ENCODE data around the gene PLA2G5.
"Not testable (repeated sequence)": the region's sequence is repeated elsewhere in the genome, so short reads cannot be mapped to it uniquely, and the experiment has no call there.

The PLA2G5 gene, protein sequence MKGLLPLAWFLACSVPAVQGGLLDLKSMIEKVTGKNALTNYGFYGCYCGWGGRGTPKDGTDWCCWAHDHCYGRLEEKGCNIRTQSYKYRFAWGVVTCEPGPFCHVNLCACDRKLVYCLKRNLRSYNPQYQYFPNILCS

DNA sequence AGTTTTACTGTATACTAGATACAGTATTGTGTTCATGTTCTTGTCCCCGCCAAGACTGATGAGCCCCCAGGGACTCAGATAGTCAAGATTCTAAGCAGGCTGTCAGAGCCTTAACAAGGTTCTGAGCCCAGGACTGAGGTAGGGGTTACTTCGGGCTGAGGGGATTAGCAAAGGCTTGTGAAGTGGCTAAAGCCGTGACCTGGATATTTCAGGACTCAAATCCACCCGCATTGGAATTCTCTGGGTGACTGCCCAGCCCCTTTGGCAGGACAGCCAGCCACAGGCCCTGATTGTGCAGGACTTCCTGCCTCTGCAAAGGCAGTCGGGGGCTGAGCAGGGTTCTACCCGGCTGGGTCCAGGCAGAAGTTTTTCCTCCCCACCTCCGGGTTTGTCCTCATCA lies at the start of gene PLA2G5:
PLA2G5 (plus strand) TSS at position 321 of the 400 bp plus-strand sequence. CDS start 14,637 bp downstream, outside the sequence.
- no peak for DNase-seq (ENCODE audit: low read depth in 1 of 2, low spot score in 1 of 2)

DNA sequence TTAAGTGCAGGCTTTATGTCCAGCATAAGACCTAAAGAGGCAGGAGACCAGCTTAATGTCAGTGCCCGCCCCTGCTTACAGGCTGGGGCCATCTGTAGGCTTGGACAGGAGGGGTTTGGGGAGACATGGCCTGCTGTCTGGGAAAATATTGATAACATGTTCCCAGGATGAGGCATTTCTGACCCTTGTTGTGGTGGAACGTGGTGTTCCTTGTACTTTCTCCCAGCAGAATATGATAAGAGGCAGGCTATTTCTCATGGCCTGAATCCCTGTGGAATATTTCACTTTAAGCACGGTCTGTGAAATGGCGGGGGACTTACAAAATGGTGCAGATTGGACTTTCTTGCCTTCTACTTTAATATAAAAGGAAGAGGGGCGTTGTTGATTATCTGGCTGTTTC lies 41.9 kb upstream of the PLA2G5 start:
- DNase-seq (ENCODE audit: low read depth in 1 of 2, low spot score in 1 of 2) = no peak

DNA sequence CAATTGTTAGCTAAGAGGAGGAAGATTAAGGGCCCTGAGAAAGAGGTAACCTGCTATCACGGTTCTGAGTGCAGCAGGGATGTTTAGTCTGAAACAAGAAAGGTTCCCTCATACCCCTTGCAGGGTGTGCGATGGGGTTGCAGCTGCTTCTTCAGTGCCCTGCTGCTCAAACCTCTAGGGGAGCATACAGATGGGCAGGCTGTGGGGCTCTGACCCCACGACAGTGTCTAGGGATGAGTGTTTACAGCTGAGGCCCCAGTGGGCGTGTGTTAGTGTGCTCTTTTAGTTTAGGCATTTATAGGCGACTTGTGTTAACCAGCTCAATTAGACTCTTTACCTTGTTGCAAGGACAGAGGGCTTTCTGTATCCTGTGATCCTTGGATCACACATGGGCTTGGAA lies 41.3 kb upstream of the PLA2G5 start:
- DNase-seq (ENCODE audit: low read depth in 1 of 2, low spot score in 1 of 2) = no peak

DNA sequence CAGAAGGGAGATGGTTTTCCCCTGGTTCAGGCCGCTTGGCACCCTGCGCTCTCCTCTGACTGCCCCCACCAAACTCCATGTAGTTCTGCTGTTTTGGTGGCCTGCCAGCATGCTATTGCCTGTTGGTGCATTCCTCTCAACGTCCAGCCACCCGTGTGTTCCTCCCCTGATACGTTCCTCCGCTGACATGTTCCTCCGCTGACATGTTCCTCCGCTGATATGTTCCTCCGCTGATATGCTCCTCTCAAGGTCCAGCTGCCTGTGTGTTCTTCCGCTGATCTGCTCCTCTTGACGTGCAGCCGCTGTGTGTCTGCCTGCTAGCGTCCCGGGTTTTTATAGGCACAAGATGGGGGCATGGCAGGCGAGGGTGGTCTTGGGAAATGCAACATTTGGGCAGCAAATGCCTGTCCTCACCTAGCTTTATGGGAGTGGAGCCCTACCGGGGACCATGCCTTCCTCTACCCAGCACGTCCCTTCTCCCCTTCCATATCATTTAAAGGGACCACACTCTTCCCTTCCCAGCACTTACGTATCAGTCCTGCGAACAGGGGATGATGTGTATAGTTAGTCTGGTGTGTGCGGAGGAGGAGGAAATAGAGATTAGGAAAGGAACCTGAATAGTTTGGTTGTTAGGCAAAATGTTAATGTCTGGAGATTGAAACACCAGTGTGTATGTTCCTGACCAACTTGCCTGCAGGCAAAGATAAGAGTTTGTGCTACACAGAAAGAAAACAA lies 40.6 kb upstream of the PLA2G5 start:
- DNase-seq (ENCODE audit: low read depth in 1 of 2, low spot score in 1 of 2) = no peak

DNA sequence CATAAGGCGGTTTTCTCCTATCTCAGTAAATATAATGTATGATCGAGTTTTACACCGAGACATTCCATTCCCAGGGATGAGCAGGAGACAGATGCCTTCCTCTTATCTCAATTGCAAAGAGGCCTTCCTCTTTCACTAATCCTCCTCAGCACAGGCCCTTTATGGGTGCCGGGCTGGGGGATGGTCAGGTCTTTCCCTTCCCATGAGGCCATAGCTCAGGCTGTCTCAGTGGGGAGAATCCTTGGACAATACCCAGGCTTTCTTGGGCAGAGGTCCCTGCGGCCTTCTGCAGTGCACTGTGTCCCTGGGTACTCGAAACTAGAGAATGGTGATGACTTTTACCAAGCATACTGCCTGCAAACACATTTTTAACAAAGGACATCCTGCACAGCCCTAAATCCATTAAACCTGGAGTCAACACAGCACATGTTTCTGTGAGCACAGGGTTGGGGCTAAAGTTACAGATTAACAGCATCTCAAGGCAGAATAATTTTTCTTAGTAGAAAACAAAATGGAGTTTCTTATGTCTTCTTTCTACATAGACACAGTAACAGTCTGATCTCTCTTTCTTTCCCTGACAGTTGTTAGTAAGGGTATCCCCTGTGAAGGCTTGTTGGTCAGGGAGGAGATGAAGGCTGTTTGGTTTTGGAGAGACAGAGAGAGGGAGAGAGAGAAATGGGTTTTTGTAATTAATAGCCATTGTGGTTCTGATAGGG lies 39.4 kb upstream of the PLA2G5 start:
- DNase-seq (ENCODE audit: low read depth in 1 of 2, low spot score in 1 of 2) = not testable (repeated sequence)

DNA sequence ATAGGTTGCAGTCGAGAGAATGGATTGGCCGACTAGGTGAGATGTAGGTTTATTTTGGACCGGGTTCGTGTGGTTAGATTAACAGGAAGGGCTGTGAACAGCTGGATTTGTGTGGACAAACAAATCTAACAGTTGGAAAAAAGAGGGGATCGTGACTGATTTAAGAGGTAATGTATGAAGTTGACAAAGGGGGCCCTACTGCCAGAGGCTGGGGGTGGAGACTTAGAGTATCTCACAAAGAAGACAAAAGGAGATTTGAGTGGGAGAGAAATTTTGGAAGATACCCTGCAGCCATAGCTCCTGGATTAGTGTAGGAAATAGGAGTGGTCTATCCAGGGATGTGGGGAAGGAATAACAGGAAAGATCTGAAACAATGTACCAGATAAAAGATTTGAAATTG lies 38.8 kb upstream of the PLA2G5 start:
- no peak for DNase-seq (ENCODE audit: low read depth in 1 of 2, low spot score in 1 of 2)

DNA sequence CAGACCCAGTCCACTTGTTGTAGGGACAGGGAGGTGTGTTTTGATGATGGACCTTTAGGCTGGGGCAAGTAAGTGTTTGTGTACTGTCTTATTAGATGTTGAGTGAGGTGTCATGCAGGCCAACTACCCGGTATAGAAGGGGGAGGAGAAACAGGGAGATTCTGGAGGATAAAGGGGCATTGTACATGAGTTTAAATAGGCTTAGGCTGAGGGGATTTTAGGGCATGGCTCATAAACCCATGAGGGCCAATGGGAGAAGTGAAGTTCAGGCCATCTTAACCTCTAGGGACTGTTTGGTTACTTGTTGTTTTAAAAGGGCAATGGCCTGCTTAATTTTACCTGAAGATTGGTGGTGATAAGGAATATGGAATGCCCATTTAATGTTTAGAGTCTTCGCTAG lies 38.2 kb upstream of the PLA2G5 start:
- no peak for DNase-seq (ENCODE audit: low read depth in 1 of 2, low spot score in 1 of 2)

DNA sequence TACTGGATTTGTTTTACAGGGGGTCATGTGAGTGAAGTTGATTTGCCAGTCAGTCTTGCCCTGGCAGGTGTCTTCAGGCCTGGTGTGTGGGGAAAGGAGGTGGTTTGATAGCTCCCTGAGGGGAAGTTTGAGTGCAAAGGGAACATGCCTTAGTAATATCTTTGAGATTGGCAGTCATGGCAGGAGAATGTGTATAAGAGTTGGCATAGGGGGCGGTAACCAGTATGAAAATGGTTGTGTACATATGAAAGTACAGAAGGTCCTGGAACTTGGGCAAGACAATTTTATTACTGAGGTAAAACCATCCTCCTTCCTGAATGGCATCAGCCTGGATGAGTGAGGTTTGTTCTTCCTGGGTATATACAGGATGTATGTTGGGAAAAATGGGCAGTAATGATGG lies 37.6 kb upstream of the PLA2G5 start:
- no peak for DNase-seq (ENCODE audit: low read depth in 1 of 2, low spot score in 1 of 2)

DNA sequence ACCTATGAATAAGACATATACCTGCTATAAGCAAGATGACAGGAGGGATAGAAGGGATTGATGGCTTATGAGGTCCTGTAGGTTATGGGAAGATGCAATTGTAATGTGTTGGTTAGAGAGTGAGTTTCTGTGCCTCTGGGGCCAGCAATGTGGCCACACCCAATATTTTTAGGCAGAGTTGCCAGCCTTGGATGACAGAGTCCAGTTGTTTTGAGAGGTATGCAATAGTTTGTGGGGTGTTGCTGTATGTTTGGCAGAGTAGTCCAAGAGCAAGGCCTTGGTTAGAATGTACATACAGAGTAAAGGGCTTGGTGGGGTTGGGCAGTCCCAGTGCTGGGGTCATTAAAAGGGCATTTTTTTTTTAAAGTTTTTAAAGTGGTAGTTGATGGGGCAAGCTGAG lies 36.6 kb upstream of the PLA2G5 start:
- no peak for DNase-seq (ENCODE audit: low read depth in 1 of 2, low spot score in 1 of 2)

DNA sequence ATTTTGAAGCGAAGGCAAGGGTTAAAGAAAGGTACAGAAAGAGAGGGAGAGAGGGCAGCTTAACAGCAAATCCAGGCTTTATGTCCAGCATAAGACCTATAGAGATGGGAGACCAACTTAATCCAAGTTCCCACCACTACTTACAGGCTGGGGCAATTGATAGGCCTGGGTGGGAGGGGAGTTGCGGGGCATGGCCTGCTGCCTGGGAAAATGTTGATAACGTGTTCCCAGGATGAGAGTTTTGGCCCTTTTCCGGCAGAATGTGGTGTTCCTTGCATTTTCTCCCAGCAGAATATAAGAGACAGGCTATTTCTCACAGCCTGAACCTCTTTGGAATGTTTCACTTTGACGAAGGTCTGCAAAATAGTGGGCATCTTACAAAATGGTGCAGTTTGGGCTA lies 34.9 kb upstream of the PLA2G5 start:
- DNase-seq (ENCODE audit: low read depth in 1 of 2, low spot score in 1 of 2) = no peak

DNA sequence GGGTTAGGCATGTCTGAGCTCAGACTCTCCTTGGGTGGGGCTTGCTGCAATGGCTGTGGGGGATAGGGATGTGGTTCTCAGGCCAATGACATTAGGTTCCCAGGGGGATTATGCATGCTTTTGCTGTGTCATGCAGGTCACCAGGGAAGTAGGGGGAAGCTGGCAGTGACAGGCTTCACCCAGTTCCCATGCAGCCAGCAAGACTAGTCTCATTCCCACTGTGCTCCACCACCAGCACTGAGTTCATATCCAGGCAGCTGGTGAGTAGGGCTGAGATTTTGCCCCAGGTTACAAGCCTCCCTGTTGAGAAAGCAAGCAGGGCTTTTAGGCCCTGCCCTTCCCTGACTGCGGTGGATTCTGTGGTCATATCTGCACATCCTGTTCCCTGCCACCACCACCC lies 32.1 kb upstream of the PLA2G5 start:
- DNase-seq (ENCODE audit: low read depth in 1 of 2, low spot score in 1 of 2) = no peak

DNA sequence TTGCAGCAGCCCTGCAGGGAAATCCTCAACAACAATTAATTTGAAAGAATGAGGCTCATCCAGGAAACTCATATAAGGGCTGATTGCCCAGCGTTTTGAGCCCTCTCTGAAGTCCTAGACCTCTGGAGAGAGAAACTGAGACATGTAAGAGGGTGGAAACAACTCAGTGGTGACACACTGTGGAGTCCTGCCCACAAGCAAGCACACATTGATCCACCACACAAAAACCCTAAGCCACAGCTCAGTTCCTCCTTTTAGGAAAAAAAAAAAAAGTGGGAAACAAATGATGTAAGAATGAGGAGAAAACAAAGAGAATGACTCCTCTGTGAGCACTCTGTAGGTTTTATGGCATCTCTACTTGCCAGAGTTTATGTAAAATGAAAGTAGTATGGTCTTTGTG lies 22.9 kb upstream of the PLA2G5 start:
- DNase-seq (ENCODE audit: low read depth in 1 of 2, low spot score in 1 of 2) = no peak

DNA sequence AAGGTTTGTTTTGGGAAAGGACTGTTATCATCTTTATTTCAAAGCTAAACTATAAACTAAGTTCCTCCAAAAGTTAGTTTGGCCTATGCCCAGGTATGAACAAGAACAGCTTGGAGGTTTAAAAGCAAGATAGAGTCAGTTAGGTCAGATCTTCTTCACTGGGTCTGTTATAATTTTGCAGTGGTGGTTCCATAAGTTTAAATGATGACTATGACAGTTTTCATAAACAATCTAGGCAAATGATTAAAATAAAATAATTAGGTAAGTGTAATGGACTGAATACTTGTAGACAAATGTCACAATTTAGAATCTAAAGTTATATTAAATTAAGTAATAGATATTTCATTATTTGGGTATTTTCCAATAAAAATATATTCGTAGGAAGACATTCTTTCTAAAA lies 21.4 kb upstream of the PLA2G5 start:
- DNase-seq (ENCODE audit: low read depth in 1 of 2, low spot score in 1 of 2) = no peak

DNA sequence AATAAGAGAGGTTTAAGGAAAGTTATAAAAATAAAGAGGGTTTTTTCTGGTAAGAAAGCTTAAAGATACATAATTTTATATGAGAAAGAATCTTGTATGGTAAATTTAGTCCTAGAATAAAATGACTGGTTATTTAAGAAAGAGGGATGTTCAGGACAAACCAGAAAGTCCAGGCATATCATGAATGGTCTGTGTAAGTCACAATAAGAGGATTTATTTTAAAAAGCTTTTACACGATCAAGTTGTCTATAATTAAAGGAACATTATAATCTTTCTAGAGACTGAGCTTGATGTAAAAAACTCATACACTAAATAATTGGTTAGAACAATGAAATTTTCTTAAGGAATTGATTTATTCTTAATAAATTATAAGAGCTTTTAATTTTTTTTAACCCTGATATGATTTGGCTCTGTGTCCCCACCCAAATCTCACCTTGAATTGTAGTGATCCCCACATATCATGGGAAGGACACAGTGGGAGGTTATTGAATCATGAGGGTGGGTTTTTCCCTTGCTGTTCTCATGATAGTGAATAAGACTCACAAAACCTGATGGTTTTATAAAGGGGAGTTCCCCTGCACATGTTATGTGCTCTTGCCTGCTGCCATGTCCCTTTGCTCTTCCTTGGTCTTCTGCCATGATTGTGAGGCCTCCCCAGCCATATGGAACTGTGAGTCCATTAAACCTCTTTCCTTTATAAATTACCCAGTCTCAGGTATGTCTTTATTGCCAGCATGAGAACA lies 20.8 kb upstream of the PLA2G5 start:
- DNase-seq (ENCODE audit: low read depth in 1 of 2, low spot score in 1 of 2) = not testable (repeated sequence)

DNA sequence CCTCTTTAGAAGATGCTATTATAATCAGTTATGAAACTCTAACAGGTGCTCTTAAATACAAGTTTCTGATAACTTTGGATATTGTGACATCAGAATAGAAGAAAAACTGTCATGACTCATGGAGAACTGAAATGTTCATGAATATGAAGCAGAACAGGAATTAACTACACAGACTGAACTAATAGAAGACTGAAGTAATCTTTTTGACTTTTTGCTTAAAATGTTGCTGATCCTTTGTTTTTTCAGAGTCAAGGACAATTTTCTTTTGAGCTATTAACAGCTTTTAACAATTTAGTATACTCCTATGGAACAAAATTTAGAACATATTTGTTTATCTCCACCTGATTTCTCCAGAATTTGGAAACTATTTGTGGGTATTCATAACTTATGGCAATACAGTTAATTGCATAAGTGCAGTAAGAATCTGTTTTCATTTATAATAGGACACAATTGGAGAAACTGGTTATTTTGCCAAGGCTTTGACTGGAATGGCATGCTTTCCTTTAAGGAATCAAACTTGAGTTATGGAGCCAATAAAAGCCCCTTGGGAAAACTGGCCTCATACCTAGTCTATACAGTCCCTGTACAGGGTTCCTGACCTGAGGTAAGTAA lies 18.7 kb upstream of the PLA2G5 start:
- DNase-seq (ENCODE audit: low read depth in 1 of 2, low spot score in 1 of 2) = no peak

DNA sequence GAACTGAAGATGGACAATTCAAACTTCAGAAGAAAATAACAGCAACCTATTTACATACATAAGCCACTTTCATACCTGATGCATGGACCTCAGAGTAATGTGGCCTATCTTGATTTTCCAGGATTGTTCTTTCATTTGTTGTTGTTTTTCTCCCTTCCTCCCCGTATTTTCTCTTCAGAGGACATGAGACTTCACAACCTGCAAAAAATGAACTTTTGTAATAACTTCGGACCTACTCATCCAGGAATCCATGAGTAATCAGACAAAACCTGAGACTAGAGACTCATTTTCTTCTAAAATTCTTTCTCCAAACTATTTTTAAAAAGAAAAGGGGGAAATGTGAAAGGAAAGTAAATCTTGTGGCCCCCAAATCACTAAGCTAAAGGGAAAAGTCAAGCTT lies 17.6 kb upstream of the PLA2G5 start:
- no peak for DNase-seq (ENCODE audit: low read depth in 1 of 2, low spot score in 1 of 2)

DNA sequence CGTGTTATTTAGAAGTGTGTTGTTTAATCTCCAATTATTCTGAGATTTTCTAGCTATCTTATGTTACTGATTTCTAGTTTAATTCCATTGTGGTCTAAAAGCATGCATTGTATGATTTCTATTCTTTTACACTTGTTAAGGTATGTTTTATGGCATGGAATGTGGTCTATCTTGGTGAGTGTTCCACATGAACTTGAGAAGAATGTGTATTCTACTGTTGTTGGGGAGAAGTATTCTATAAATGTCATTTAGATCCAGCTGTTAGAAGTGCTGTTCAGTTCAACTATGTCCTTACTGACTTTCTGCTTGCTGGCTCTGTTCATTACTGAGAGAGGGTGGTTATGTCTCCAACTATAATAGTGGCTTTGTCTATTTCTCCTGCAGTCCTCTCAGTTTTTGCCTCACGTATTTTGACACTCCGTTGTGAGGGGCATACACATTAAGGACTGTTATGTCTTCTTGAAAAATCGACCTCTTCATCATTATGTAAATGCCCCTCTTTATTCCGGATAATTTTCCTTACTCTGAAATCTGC lies 12.0 kb upstream of the PLA2G5 start:
- DNase-seq (ENCODE audit: low read depth in 1 of 2, low spot score in 1 of 2) = no peak

DNA sequence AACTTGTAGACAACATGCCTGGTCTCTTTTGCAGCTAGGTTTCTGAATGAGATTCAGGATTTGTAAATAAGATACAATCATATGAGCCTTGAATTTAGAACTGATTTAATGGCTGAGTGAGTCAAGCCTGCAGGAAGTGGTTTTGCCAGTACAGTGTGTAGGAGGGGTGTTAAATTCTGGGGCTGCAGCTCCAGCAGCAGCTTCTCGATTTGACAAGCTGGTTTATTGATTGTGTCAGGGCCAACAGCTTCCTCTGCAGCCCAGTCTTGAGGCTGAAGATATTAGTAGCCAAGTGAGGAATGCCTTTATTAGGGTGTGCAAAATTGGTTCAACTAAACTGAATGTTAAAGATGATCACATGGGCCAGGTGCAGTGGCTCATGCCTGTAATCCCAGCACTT lies 11.5 kb upstream of the PLA2G5 start:
- peak in 1 of 2 donors; percentile 10 for DNase-seq (ENCODE audit: low read depth in 1 of 2, low spot score in 1 of 2)

DNA sequence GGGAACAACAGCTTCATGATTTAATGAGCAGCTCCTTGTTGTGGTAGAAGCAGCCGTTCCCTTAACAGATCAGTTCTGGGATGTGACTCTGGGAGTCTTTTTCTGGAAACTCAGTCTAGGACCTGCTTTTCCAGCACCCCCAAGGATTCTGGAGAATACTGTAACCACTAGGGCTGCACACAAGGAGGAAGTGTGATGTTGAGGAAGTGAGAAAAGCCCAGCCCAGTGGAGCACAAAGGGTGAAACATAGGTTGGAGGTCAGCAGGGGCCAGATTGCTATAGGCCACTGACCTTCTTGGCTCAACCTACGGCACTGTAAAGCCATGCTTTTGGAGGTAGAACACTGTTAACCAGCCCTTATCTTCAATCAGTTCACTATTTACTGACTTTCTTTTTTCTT lies 10.1 kb upstream of the PLA2G5 start:
- DNase-seq (ENCODE audit: low read depth in 1 of 2, low spot score in 1 of 2) = no peak

DNA sequence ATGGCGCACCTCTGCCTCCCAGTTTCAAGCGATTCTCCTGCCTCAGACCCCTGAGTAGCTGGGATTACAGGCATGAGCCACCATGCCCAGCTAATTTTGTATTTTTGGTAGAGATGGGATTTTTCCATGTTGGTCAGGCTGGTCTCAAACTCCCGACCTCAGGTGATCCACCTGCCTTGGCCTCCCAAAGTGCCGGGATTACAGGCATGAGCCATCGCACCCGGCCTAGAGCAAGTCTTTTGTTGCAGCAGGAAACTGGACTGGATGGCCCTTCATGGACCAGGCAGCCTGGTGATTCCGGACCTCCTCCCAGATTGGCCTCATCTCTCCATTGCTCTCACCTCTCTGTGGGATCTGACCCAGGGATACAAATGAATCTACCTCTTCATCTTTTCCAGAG lies 9.2 kb upstream of the PLA2G5 start:
- DNase-seq (ENCODE audit: low read depth in 1 of 2, low spot score in 1 of 2) = not testable (repeated sequence)

DNA sequence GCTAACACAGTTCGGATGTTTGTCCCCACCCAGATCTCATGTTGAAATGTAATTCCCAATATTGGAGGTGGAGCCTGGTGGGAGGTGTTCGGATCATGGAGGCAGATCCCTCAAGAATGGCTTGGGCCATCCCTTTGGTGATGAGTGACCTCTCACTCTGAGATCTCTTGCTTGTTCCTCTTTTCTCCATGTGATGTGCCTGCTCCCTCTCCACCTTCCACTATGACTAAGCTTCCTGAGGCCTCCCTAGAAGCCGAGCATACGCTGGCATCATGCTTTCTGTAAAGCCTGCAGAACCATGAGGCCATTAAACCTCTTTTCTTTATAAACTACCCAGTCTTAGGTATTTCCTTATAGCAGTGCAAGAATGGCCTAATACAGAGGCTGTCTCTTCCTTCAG lies 8.1 kb upstream of the PLA2G5 start:
- no peak for DNase-seq (ENCODE audit: low read depth in 1 of 2, low spot score in 1 of 2)

Data from activated T-helper 1 cell treated with anti-CD3 and anti-CD28 coated beads, Interleukin-2, amount 50 U/mL, for 16 hours (primary cell).